Mesodermal cell (in vitro differentiated cells): ENCODE data around the gene DDX1.

Experiments used
- H3K27ac ChIP-seq: 2 replicates; pipeline ENCODE4 v1.7.0; 2013; ENCODE audit warnings: mild to moderate bottlenecking, low read depth, low read length, moderate library complexity; ENCODE audit not compliant: severe bottlenecking
- H3K36me3 ChIP-seq: 2 replicates; pipeline ENCODE4 v1.7.1; 2013; ENCODE audit warnings: mild to moderate bottlenecking, low read length, moderate library complexity; ENCODE audit not compliant: control insufficient read depth, insufficient read depth
- H3K4me1 ChIP-seq: one replicate; pipeline ENCODE4 v1.7.1; 2013; ENCODE audit warnings: mild to moderate bottlenecking, low read length; ENCODE audit not compliant: insufficient read depth, control insufficient read depth, poor library complexity, severe bottlenecking
- H3K4me3 ChIP-seq: 2 replicates; pipeline ENCODE4 v1.7.0; 2013; ENCODE audit warnings: low read length, control low read depth, mild to moderate bottlenecking; ENCODE audit not compliant: insufficient read depth, poor library complexity, severe bottlenecking; ENCODE audit errors: extremely low read depth
- H3K9me3 ChIP-seq: 2 replicates; pipeline ENCODE4 v1.7.1; 2013; ENCODE audit warnings: mild to moderate bottlenecking, low read length, moderate library complexity; ENCODE audit not compliant: control insufficient read depth
- WGBS, 2 experiments: methylation state at CpG; one replicate each; pipeline ENCODE4 v1.1.5; 2013; ENCODE audit warnings: missing lambda C conversion rate in 2 of 2; ENCODE audit not compliant: insufficient coverage in 2 of 2; 5-methylcytosine and 5-hydroxymethylcytosine counted together

Gene DDX1

GRCh38 chr2:15623481-15623796, 31.8 kb downstream of the DDX1 start:
- no peak overlapping the region for H3K4me3 ChIP-seq
- no peaks in the 10 kb centered on the region for H3K9me3 ChIP-seq
- no peak overlapping the region for H3K27ac ChIP-seq
- H3K36me3 ChIP-seq: peaks cover 84% of the 10 kb centered on the region
- no peaks in the 10 kb centered on the region for H3K4me1 ChIP-seq
- no CpG with 5 or more reads among the region's 2 CpGs for WGBS, 2 experiments

DNA sequence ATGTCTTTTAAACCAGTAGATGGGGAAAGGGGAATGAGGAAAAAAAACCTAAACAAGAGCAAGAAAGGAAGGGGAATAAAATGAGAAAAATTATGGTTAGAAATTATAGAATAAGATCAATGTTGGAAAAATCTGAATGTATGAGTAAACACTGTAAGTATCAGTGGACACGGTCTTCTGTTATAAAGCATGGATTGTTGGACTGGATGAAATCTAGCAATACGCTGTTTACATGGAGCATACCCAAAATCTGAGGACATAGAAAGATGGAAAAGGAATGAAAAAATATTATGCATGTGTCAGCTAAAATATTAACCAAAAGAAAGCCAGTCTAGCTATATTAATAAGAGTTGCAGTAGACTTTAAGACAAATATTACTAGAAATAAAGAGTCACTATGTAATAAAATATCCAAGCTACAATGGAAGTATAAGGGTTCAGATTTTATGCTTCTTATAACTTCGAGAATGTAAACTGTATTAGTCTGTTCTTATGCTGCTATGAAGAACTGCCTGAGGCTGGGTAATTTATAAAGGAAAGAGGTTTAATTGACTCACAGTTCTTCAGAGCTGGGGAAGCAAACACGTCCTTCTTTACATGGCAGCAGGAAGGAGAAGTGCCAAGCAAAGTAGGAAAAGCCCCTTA, 32.4 kb downstream of the DDX1 start:
- Histone ChIP-seq H3K9me3 (no peaks in the 10 kb centered on the region), H3K27ac (no peak overlapping the region), H3K36me3 (peaks cover 81% of the 10 kb centered on the region), H3K4me1 (no peaks in the 10 kb centered on the region), H3K4me3 (no peak overlapping the region)
- WGBS, 2 experiments: 90 to 100% methylated on average over 3 to 4 of the region's 4 CpGs

DNA sequence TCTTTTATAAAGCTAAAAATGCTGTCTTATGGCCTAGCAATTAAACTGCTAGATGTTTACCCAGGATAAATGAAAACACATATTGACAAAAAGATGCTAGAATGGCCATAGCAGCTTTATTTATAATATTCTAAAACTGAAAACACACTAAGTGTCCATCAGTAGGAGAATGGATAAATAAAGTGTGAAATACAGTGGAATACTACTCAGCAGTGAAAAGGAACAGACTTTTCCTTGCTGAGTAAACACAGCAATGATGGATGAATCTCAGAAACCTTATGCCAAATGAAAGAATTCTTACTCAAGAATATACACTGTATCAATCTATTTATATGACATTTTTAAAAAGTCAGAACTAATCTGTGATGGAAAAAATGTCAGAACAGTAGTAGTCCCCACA, 33.2 kb downstream of the DDX1 start:
- Histone ChIP-seq H3K4me1 (no peaks in the 10 kb centered on the region), H3K4me3 (no peak overlapping the region), H3K9me3 (no peaks in the 10 kb centered on the region), H3K27ac (no peak overlapping the region), H3K36me3 (peaks cover 78% of the 10 kb centered on the region)

- H3K4me1 ChIP-seq: no peaks in the 10 kb centered on the region
- H3K36me3 ChIP-seq: peaks cover 78% of the 10 kb centered on the region
- no peak overlapping the region for H3K27ac ChIP-seq
- WGBS, 2 experiments: 88% methylated on average over 1 of the region's 3 CpGs; no CpG with 5 or more reads in 1 of the 2 experiments
- no peak overlapping the region for H3K4me3 ChIP-seq
- H3K9me3 ChIP-seq: no peaks in the 10 kb centered on the region
Measured at GRCh38 chr2:15625344-15626036, 33.8 kb downstream of the DDX1 start.

GRCh38 chr2:15626126-15626525, 34.5 kb downstream of the DDX1 start:
- H3K27ac ChIP-seq: no peak overlapping the region
- H3K36me3 ChIP-seq: peaks cover 80% of the 10 kb centered on the region
- no peaks in the 10 kb centered on the region for H3K4me1 ChIP-seq
- no peak overlapping the region for H3K4me3 ChIP-seq
- no peaks in the 10 kb centered on the region for H3K9me3 ChIP-seq

- no peak overlapping the region for H3K4me3 ChIP-seq
- no peak overlapping the region for H3K27ac ChIP-seq
- peaks cover 80% of the 10 kb centered on the region for H3K36me3 ChIP-seq
- no peaks in the 10 kb centered on the region for H3K4me1 ChIP-seq
- H3K9me3 ChIP-seq: no peaks in the 10 kb centered on the region
Measured at GRCh38 chr2:15626967-15627366, 35.3 kb downstream of the DDX1 start.

DNA sequence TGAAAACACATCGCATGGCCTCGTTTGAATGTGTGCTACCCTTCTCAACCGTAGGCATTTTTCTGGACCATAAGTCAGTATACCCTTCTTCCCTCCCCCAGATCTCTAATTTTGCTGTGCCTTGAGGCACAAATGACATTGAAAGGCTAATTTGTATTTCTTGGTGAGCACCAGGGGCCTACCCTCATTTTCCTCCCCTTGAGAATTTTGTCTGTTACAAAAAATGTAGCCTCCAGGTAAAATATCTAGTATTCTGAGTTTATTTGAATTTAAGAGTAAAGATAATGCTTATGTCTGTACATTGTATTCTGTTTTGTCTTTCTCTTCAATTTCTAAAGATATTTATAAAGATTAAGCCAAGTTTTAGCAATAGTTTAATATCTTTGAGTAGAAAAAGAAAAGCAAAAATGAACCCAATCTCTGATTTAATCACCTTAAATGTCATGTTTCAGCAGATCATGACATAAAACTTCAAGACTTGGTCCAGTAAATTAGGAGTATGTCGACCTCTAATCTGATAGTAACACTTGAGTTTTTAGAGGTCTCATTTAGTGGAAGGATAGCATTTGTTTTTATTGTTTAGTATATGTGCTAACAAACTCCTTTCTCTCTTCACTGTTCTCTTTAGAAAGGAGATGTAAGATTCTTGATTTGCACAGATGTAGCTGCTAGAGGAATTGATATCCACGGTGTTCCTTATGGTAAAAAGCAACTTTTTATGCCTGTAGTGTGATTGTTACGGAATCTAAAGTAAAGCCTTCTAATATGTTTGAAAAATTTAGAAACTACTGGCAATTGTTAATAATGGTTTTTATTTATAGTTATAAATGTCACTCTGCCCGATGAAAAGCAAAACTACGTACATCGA, 36.4 kb downstream of the DDX1 start:
- Histone ChIP-seq H3K27ac (no peak overlapping the region), H3K4me1 (no peaks in the 10 kb centered on the region), H3K4me3 (no peak overlapping the region), H3K36me3 (peaks cover 81% of the 10 kb centered on the region), H3K9me3 (no peaks in the 10 kb centered on the region)
- WGBS, 2 experiments: 92 to 93% methylated on average over 4 to 7 of the region's 9 CpGs

DNA sequence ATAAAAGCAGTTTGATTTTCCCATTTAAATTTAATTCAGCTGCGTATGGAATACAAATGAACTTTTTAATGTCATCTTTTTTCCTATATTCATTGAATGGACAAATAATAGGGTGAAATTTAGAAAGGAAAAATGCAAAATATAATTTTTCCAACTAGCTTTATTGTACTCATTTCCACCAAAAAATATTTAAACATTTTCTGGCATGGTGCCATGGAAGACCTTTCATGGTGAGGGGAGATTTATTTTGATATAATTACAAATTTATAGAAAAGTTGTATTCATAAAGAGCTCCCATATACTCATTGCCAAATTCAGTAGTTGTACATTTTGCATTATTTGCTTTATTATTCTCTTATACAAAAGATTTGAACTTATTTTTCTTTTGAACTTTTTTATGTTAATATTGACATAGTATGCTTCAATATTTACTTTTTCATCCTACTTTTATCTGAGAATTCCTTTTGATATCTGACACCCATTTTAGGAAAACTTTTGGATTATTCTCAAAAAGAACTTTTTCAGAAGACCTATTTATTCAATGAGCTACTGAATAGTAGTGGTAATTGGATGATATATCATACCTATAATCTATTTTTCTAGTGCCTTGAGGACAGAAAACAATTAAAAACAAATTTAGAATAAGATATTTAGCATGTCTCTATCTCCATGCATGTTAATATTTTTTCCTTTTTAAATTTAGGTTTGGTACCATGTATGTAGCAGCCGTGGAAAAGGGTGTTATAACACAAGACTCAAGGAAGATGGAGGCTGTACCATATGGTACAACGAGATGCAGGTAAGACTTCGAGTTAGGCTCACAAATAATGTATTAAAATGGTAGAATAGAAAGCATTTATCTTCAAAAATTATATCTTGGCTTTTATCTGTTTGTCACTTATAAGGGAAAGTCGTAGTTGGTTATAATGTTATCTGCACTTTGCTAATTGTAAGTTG, 37.5 kb downstream of the DDX1 start:
- no peaks in the 10 kb centered on the region for H3K9me3 ChIP-seq
- peaks cover 83% of the 10 kb centered on the region for H3K36me3 ChIP-seq
- no CpG with 5 or more reads among the region's 5 CpGs for whole genome bisulfite sequencing, 2 experiments
- H3K4me1 ChIP-seq: peaks cover 5% of the 10 kb centered on the region
- no peak overlapping the region for H3K27ac ChIP-seq
- H3K4me3 ChIP-seq: no peak overlapping the region

GRCh38 chr2:15630121-15630977, 38.7 kb downstream of the DDX1 start:
- Histone ChIP-seq H3K4me1 (peaks cover 10% of the 10 kb centered on the region), H3K9me3 (no peaks in the 10 kb centered on the region), H3K36me3 (peaks cover 73% of the 10 kb centered on the region), H3K4me3 (no peak overlapping the region), H3K27ac (no peak overlapping the region)
- WGBS, 2 experiments: 100% methylated on average over 1 of the region's 4 CpGs; no CpG with 5 or more reads in 1 of the 2 experiments
